VCaP (cell line): ENCODE data around the gene GSK3A.
A peak's percentile ranks its signal among the peaks of the same experiment; 100 is the strongest.

ENCODE experiments used
- H3K27ac ChIP-seq: fragments of 450-650 bp; 2 replicates; pipeline ENCODE4 v1.5.1; 2017
- TF ChIP-seq, protein P1 (sequence below): fragments of 450-650 bp; conservative IDR thresholded peaks from 2 replicates; pipeline ENCODE4 v1.5.1; 2017; ENCODE audit warnings: mild to moderate bottlenecking, moderate library complexity

GSK3A gene

DNA sequence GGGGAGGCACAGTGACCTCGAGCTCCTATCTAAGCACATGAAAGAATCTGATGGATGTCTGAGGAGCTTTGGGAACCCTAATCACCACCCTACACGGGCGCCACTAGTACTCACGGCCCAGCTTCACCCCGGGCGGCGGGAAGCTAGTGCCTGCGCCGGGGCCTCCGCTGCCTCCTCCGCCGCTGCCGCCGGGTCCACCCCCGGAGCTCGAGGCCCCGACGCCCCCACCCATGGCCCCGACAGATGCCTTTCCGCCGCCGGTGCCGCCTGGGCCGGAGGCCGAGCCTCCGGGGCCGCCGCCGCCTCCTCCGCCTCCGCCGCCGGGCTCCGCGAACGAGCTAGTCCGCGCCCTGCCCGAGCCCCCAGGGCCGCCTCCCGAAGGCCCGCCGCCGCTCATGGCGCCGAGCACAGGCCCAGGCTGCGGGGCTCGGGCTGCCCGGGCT is 312 bp downstream of the GSK3A start:
- H3K27ac ChIP-seq: peak overlapping the region; percentile 95
- TF ChIP-seq, protein P1, sequence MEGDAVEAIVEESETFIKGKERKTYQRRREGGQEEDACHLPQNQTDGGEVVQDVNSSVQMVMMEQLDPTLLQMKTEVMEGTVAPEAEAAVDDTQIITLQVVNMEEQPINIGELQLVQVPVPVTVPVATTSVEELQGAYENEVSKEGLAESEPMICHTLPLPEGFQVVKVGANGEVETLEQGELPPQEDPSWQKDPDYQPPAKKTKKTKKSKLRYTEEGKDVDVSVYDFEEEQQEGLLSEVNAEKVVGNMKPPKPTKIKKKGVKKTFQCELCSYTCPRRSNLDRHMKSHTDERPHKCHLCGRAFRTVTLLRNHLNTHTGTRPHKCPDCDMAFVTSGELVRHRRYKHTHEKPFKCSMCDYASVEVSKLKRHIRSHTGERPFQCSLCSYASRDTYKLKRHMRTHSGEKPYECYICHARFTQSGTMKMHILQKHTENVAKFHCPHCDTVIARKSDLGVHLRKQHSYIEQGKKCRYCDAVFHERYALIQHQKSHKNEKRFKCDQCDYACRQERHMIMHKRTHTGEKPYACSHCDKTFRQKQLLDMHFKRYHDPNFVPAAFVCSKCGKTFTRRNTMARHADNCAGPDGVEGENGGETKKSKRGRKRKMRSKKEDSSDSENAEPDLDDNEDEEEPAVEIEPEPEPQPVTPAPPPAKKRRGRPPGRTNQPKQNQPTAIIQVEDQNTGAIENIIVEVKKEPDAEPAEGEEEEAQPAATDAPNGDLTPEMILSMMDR: no peak

DNA sequence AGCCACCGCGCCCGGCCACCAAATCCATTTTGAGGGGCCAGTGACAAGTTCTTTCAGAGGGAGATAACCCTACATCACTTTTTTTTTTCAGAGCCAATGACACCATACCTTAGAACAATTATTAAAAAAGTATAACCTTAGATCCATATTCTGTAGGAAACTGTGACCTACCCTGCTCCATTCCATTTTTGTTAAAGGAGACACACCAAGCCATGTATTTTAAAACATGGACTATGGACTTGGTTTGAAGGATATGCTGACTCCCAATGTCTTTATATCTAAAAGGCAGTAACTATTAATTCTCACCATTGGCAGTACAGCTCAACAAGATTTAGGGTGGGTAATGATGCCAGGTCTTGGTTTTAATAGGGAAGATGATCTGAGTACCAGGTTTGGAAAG is 1.1 kb downstream of the GSK3A start:
- TF ChIP-seq, protein P1: no peak
- H3K27ac ChIP-seq: peak overlapping the region; percentile 95

DNA sequence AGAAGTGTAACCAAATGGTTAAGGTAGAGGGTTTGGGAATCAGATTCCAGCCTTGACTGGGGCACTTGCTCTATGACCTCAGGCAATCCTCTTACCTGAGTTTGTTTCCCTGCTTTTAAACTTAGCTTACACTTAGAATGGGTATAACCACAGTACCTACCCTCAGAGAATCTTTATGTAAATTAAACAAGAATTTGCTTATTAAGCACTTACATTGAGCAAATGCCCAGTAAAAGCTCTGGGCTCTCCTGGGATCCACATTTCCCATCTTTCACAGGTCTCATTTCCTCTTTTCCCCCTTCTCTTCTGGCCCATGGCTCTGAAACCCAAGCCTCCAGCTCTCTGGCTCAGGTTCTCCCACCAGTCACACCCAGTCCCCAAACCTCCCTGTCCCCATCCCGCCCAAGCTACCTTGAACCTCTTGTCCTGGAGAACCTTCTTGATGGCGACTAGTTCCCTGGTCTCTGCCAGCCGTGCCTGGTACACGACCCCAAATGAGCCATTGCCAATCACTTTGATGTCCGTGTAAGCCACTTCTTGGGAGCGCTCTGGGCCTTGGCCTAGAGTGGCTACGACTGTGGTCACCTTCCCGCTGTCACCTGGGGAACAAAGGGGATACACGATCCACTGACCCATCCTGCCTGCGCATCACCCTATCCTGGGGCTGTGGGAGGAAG is 2.7 kb downstream of the GSK3A start:
- H3K27ac ChIP-seq: peak overlapping the region; percentile 1; the same call in 1 of the 2 replicates
- TF ChIP-seq, protein P1: no peak

DNA sequence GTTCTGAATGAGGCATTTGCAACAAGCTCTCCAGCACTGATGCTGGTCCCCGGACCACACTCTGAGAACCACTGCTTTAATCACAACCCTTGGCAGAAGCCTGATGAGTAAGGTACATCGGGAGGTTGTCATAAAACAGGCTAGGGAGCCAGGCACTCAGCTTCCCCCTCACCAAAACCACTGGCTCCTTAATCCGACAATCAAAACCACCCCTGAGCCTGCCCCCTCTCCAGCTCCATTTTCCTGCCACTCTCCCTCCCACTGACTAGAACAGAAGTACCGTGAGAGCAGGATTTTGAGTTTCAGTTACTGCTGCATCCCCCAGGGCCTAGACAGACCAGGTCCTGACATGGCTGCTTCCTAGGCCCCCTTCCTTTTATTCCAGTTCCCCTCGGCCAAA is 7.2 kb downstream of the GSK3A start:
- TF ChIP-seq, protein P1: no peak
- H3K27ac ChIP-seq: no peak overlapping the region

DNA sequence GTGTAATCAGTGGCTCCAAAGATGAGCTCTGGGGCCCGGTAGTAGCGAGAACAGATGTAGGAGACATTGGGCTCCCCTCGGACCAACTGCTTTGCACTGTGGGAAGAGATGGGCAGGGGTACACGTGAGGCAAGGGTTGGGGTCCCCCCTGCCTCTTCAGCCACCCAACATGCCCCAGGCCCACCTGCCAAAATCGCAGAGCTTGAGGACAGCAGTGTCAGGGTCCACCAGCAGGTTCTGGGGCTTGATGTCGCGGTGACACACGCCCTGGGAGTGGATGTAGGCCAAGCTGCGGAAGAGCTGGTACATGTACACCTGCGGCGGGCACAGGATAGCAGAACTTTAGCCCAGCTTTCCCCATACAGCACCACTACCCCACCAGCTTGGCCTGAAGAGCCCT is 8.0 kb downstream of the GSK3A start:
- TF ChIP-seq, protein P1: no peak
- no peak overlapping the region for H3K27ac ChIP-seq

DNA sequence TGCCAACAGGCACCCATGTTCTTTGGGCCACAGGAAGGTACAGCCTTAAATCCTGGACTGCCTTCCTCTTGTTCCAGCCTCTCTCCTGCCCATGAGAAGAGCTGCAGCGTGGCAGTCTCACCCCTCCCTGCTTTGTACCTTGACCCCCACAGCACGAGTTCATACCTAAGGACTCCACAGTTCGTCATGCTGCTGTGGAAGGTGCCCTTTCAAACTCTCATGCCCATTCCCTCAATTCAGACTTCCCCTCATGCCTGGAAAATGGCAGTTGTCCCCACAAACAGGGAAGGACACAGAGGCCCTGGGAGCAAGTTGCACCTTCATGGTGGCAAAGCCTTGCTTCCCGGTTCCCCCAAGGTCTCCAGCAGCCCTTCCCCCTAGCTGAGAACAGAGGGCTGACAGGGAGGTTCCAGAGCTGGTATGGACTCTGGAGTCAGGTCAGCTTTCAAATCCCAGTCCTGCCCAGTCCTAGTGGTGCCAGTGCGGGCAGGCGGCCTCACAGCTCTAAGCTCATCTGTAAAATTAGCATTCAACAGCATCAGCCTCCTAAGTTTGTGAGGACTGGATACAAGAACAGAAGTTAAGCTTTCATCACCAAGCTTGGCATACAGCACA is 8.6 kb downstream of the GSK3A start:
- TF ChIP-seq, protein P1: no peak
- no peak overlapping the region for H3K27ac ChIP-seq

DNA sequence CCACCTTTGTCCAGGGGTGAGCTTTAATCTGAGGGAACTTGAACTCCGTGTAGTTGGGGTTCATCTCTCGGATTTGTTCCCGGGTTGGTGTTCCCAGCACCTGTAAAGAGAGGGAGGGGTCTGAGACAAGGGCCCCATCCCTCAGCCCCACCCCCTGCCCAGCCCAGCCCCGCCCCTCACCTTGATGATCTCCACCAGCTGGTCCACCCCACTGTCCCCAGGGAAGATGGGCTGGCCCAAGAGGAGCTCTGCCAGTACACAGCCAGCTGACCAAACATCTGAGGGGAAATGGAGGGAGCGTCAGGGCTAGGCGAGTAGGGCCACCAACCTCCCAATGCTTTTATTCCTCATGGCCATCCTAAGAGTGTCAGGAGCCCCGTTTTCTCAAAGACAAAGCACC is 9.3 kb downstream of the GSK3A start:
- TF ChIP-seq, protein P1: no peak
- no peak overlapping the region for H3K27ac ChIP-seq
